Smooth muscle cell (in vitro differentiated cells): Measurements from ENCODE around the gene KRR1. TPM values are rescaled to one million over a fixed set of nuclear protein-coding genes. Genes with fewer than 3 reads are reported as not detected.
"Not testable (repeated sequence)": the region's sequence is repeated elsewhere in the genome, so short reads cannot be mapped to it uniquely, and the experiment has no call there.

Experiments
- DNase-seq: peaks from one replicate; lab custom pipeline; 2025; ENCODE audit not compliant: unreplicated experiment; lab: John Stamatoyannopoulos, UW
- H2AFZ ChIP-seq: fragments of 200-600 bp; sonication (generic); 2 replicates; pipeline ENCODE4 v1.6.0; 2016; ENCODE audit warnings: antibody characterized with exemption, low read depth, mild to moderate bottlenecking
- H3F3A ChIP-seq: fragments of 200-600 bp; sonication (generic); 2 replicates; pipeline ENCODE4 v1.6.0; 2017; ENCODE audit warnings: antibody characterized with exemption, low read depth
- H3K27ac ChIP-seq: fragments of 200-600 bp; sonication (generic); 2 replicates; pipeline ENCODE4 v1.5.1; 2016; ENCODE audit warnings: low read depth, mild to moderate bottlenecking
- H3K27me3 ChIP-seq: fragments of 200-600 bp; sonication (generic); 2 replicates; pipeline ENCODE4 v1.6.1; 2016; ENCODE audit warnings: low read depth, mild to moderate bottlenecking
- H3K36me3 ChIP-seq: fragments of 200-600 bp; sonication (generic); 2 replicates; pipeline ENCODE4 v1.5.1; 2016; ENCODE audit warnings: low read depth
- H3K4me1 ChIP-seq: fragments of 200-600 bp; sonication (generic); 2 replicates; pipeline ENCODE4 v1.5.1; 2016; ENCODE audit warnings: low read depth
- H3K4me2 ChIP-seq: fragments of 200-600 bp; sonication (generic); 2 replicates; pipeline ENCODE4 v1.6.0; 2016; ENCODE audit warnings: mild to moderate bottlenecking
- H3K4me3 ChIP-seq: fragments of 200-600 bp; sonication (generic); 2 replicates; pipeline ENCODE4 v1.5.1; 2016; ENCODE audit warnings: mild to moderate bottlenecking
- H3K79me2 ChIP-seq: fragments of 200-600 bp; sonication (generic); 2 replicates; pipeline ENCODE4 v1.6.0; 2016; ENCODE audit warnings: low read depth, mild to moderate bottlenecking
- H3K9ac ChIP-seq: fragments of 200-600 bp; sonication (generic); 2 replicates; pipeline ENCODE4 v1.6.0; 2016; ENCODE audit warnings: low read depth
- H3K9me3 ChIP-seq: fragments of 200-600 bp; sonication (generic); replicated peaks from 2 replicates; pipeline ENCODE4 v1.5.1; 2016; ENCODE audit warnings: low read depth
- H4K20me1 ChIP-seq: fragments of 200-600 bp; sonication (generic); 2 replicates; pipeline ENCODE4 v1.6.0; 2016; ENCODE audit warnings: low read depth
- CTCF ChIP-seq: fragments of 200-600 bp; sonication (generic); IDR thresholded peaks from 2 replicates; pipeline ENCODE4 v1.5.1; 2017; ENCODE audit warnings: borderline replicate concordance, mild to moderate bottlenecking, antibody characterized with exemption; ENCODE audit not compliant: insufficient read depth, poor library complexity, severe bottlenecking
- WGBS: methylation state at CpG from one replicate; pipeline ENCODE4 v1.1.7; 2016; ENCODE audit warnings: low lambda C conversion rate; 5-methylcytosine and 5-hydroxymethylcytosine counted together
- polyA plus RNA-seq: library from polyadenylated mRNA; unstranded; fragments of >200 nt; fragmentation: Nextera tagmentation; extraction: Ambion mirVana; gene quantifications from 2 replicates; pipeline ENCODE4 v1.2.1, GENCODE V29; 2016
- total RNA-seq: library from RNA; depleted of rRNA; stranded (reverse); fragments of >200 nt; gene quantifications from 2 replicates; pipeline ENCODE4 v1.2.3, GENCODE V29; 2014

Gene KRR1
- total and polyA plus RNA-seq, 2 experiments from 2014 or later = 26.2 to 48.9 TPM

DNA sequence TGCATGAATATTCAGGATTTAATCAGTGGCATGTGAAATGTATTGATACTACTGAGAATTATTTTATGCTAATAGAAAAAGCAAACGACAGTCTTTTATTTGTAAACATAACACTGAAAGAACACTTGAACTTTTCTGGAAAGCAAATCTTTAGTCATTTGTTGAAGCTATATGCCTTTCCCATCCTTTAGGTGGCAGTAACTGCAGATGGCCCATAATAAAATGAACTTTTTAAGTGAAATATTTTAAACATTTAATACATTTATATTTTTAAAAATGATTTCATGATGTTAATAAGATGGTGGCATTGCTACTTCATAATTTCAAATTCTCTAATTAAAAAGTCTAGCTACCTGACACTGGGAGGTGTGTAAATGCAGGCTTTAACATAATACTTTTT, 13.9 kb upstream of the KRR1 start:
- Histone ChIP-seq H3K9ac (no peak overlapping the region), H3K27me3 (no peaks in the 10 kb centered on the region), H3F3A (no peaks in the 10 kb centered on the region), H3K79me2 (no peaks in the 10 kb centered on the region), H3K4me2 (no peak overlapping the region), H3K4me1 (no peaks in the 10 kb centered on the region), H4K20me1 (no peaks in the 10 kb centered on the region), H3K27ac (no peak overlapping the region), H3K4me3 (no peak overlapping the region), H2AFZ (no peak overlapping the region), H3K36me3 (no peaks in the 10 kb centered on the region), H3K9me3 (no peaks in the 10 kb centered on the region)
- 66% methylated on average over 1 of the region's 1 CpG for WGBS
- peak; percentile 40 for TF ChIP-seq CTCF
- no peak for DNase-seq

DNA sequence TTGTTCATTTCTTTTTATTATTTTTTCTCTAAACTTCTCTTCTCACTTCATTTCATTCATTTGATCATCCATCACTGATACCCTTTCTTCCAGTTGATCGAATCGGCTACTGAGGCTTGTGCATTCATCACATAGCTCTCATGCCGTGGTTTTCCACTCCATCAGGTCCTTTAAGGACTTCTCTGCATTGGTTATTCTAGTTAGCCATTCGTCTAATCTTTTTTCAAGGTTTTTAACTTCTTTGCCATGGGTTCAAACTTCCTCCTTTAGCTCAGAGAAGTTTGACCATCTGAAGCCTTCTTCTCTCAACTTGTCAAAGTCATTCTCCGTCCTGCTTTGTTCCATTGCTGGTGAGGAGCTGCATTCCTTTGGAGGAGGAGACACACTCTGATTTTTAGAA, 10.7 kb upstream of the KRR1 start:
- not testable (repeated sequence) for H4K20me1 ChIP-seq, H3K9ac ChIP-seq, H3K4me3 ChIP-seq, H3K4me1 ChIP-seq, H2AFZ ChIP-seq, H3K9me3 ChIP-seq, DNase-seq, H3K27me3 ChIP-seq, H3K4me2 ChIP-seq, H3K79me2 ChIP-seq, H3K27ac ChIP-seq, H3K36me3 ChIP-seq, H3F3A ChIP-seq
- 93% methylated on average over 5 of the region's 5 CpGs for WGBS

DNA sequence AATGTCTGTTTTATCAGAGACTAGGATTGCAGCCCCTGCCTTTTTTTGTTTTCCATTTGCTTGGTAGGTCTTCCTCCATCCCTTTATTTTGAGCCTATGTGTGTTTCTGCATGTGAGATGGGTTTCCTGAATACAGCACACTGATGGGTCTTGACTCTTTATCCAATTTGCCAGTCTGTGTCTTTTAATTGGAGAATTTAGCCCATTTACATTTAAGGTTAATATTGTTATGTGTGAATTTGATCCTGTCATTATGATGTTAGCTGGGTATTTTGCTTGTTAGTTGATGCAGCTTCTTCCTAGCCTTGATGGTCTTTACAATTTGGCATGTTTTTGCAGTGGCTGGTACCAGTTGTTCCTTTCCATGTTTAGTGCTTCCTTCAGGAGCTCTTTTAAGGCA, 9.8 kb upstream of the KRR1 start:
- not testable (repeated sequence) for H3K27me3 ChIP-seq, H3K9me3 ChIP-seq, H3K4me2 ChIP-seq, H3K9ac ChIP-seq, H3K79me2 ChIP-seq, H3F3A ChIP-seq, H4K20me1 ChIP-seq, H3K4me3 ChIP-seq, H2AFZ ChIP-seq, H3K4me1 ChIP-seq, DNase-seq, H3K27ac ChIP-seq, H3K36me3 ChIP-seq

- no peak for DNase-seq
- Histone ChIP-seq H3K4me1 (peaks cover 10% of the 10 kb centered on the region), H3F3A (no peaks in the 10 kb centered on the region), H3K4me3 (peak overlapping the region; percentile 86), H3K4me2 (peak overlapping the region; percentile 89), H3K36me3 (no peaks in the 10 kb centered on the region), H3K27ac (peak overlapping the region; percentile 74), H3K9me3 (no peaks in the 10 kb centered on the region), H2AFZ (no peak overlapping the region), H3K27me3 (no peaks in the 10 kb centered on the region), H3K79me2 (peaks cover 45% of the 10 kb centered on the region), H4K20me1 (no peaks in the 10 kb centered on the region), H3K9ac (no peak overlapping the region)
- WGBS = 64% methylated on average over 4 of the region's 4 CpGs
- no peak for TF ChIP-seq CTCF
Observed at GRCh38 chr12:75509621-75510020, 1.8 kb downstream of the KRR1 start.

DNA sequence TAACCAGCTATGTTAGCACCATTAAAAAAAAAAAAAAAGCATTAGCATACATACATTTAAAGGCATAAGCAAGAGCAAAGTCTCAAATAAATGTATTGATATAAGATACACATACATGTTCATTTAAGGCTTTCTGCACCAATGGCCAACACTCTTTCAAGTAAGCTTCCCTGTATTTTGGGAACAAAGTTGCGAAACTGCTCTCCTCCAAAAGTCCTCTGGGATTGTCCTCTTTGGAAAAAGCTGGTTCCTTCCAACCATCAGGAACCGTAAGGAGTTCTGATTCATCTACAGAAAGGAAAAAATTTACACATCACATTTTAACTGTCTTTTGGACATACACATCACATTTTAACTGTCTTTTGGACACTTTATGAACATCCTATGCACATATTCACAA, 3.2 kb downstream of the KRR1 start:
- Histone ChIP-seq H3K4me1 (peaks cover 10% of the 10 kb centered on the region), H3K4me3 (no peak overlapping the region), H3F3A (no peaks in the 10 kb centered on the region), H2AFZ (no peak overlapping the region), H4K20me1 (no peaks in the 10 kb centered on the region), H3K36me3 (peaks cover 8% of the 10 kb centered on the region), H3K9me3 (no peaks in the 10 kb centered on the region), H3K9ac (no peak overlapping the region), H3K79me2 (peaks cover 52% of the 10 kb centered on the region), H3K27ac (peak overlapping the region; percentile 74), H3K4me2 (no peak overlapping the region), H3K27me3 (no peaks in the 10 kb centered on the region)
- no peak for TF ChIP-seq CTCF
- 91% methylated on average over 2 of the region's 2 CpGs for WGBS
- no peak for DNase-seq
